Liver (tissue), 9 donors: Measurements from ENCODE around the gene CPNE5. TPM values are rescaled to one million over a fixed set of nuclear protein-coding genes. Genes with fewer than 3 reads are reported as not detected.

Source experiments
- DNase-seq: peaks from one replicate; pipeline ENCODE4 v3.0.0-alpha.2; 2017; ENCODE audit warnings: low spot score
- H3K27ac ChIP-seq, 2 donors: one replicate each; pipeline ENCODE4 v1.7.0; 2013; ENCODE audit warnings: inconsistent platforms in 2 of 2, low read length in 2 of 2, control low read depth in 1 of 2, low read depth in 1 of 2, mild to moderate bottlenecking in 1 of 2
- H3K27me3 ChIP-seq, 4 donors: one replicate each; pipeline versions ENCODE4 v1.6.1 to v1.7.0; 2013; ENCODE audit warnings: low read length in 3 of 4, inconsistent platforms in 1 of 4, mild to moderate bottlenecking in 1 of 4, moderate library complexity in 1 of 4; ENCODE audit not compliant: control insufficient read depth in 4 of 4, insufficient read depth in 4 of 4
- H3K36me3 ChIP-seq, 4 donors: one replicate each; pipeline versions ENCODE4 v1.6.1 to v1.7.0; 2013; ENCODE audit warnings: low read length in 3 of 4, mild to moderate bottlenecking in 3 of 4, low read depth in 1 of 4, moderate library complexity in 1 of 4; ENCODE audit not compliant: control insufficient read depth in 4 of 4, insufficient read depth in 3 of 4
- H3K4me1 ChIP-seq, 4 donors: one replicate each; pipeline versions ENCODE4 v1.6.1 to v1.7.0; 2013; ENCODE audit warnings: low read length in 3 of 4, mild to moderate bottlenecking in 3 of 4, moderate library complexity in 1 of 4; ENCODE audit not compliant: control insufficient read depth in 4 of 4, insufficient read depth in 4 of 4
- H3K4me3 ChIP-seq, 3 donors: one replicate each; pipeline versions ENCODE4 v1.6.1 to v1.7.0; 2013; ENCODE audit warnings: low read length in 3 of 3, control low read depth in 1 of 3, low read depth in 1 of 3, mild to moderate bottlenecking in 1 of 3
- H3K9ac ChIP-seq, 2 donors: one replicate each; pipeline ENCODE4 v1.7.0; 2013; ENCODE audit warnings: low read length in 2 of 2, mild to moderate bottlenecking in 2 of 2, moderate library complexity in 2 of 2, control low read depth in 1 of 2, low read depth in 1 of 2
- H3K9me3 ChIP-seq, 4 donors: one replicate each; pipeline versions ENCODE4 v1.6.1 to v1.7.0; 2013; ENCODE audit warnings: low read length in 3 of 4; ENCODE audit not compliant: control insufficient read depth in 4 of 4
- ATF3 ChIP-seq: IDR thresholded peaks from 2 replicates; pipeline ENCODE4 v1.6.1; 2016; ENCODE audit warnings: antibody characterized with exemption
- CTCF ChIP-seq: fragments of 150-350 bp; IDR thresholded peaks from 2 replicates; pipeline ENCODE4 v1.5.1; 2017; ENCODE audit warnings: improper control_type of control experiment, low read depth, low read length; ENCODE audit not compliant: missing input control
- EGR1 ChIP-seq, 2 donors: IDR thresholded peaks; 2 replicates each; pipeline ENCODE4 v1.6.1; 2016 to 2018; ENCODE audit warnings: antibody characterized with exemption in 2 of 2, low read depth in 2 of 2
- FOXA1 ChIP-seq: IDR thresholded peaks from 2 replicates; pipeline ENCODE4 v1.6.1; 2016; ENCODE audit warnings: antibody characterized with exemption
- FOXA2 ChIP-seq: IDR thresholded peaks from 2 replicates; pipeline ENCODE4 v1.6.1; 2016; ENCODE audit warnings: antibody characterized with exemption
- GABPA ChIP-seq, 2 donors: IDR thresholded peaks in 1 of 2; conservative IDR thresholded peaks in 1 of 2; 2 replicates each; pipeline ENCODE4 v1.6.1; 2016; ENCODE audit warnings: antibody characterized with exemption in 2 of 2, mild to moderate bottlenecking in 1 of 2, moderate library complexity in 1 of 2
- HNF4A ChIP-seq, 2 donors: conservative IDR thresholded peaks; 2 replicates each; pipeline ENCODE4 v1.6.1; 2016; ENCODE audit warnings: antibody characterized with exemption in 2 of 2, mild to moderate bottlenecking in 2 of 2
- HNF4G ChIP-seq: IDR thresholded peaks from 2 replicates; pipeline ENCODE4 v1.6.1; 2016; ENCODE audit warnings: antibody characterized with exemption
- JUND ChIP-seq, 2 donors: IDR thresholded peaks; 2 replicates each; pipeline ENCODE4 v1.6.1; 2016; ENCODE audit warnings: antibody characterized with exemption in 2 of 2
- MAX ChIP-seq: IDR thresholded peaks from 2 replicates; pipeline ENCODE4 v1.6.1; 2016; ENCODE audit warnings: antibody characterized with exemption
- RAD21 ChIP-seq, 2 donors: IDR thresholded peaks; 2 replicates each; pipeline ENCODE4 v1.6.1; 2016; ENCODE audit warnings: antibody characterized with exemption in 2 of 2, mild to moderate bottlenecking in 2 of 2
- REST ChIP-seq: IDR thresholded peaks from 2 replicates; pipeline ENCODE4 v1.6.1; 2016; ENCODE audit warnings: antibody characterized with exemption, mild to moderate bottlenecking
- RXRA ChIP-seq, 2 donors: IDR thresholded peaks; 2 replicates each; pipeline ENCODE4 v1.6.1; 2017 to 2018; ENCODE audit warnings: antibody characterized with exemption in 2 of 2, mild to moderate bottlenecking in 1 of 2
- SP1 ChIP-seq: IDR thresholded peaks from 2 replicates; pipeline ENCODE4 v1.6.1; 2018; ENCODE audit warnings: antibody characterized with exemption, mild to moderate bottlenecking
- TAF1 ChIP-seq: conservative IDR thresholded peaks from 2 replicates; pipeline ENCODE4 v1.6.1; 2016; ENCODE audit warnings: antibody characterized with exemption, mild to moderate bottlenecking
- YY1 ChIP-seq: IDR thresholded peaks from 2 replicates; pipeline ENCODE4 v1.6.1; 2016; ENCODE audit warnings: antibody characterized with exemption, mild to moderate bottlenecking
- ZBTB33 ChIP-seq: IDR thresholded peaks from 2 replicates; pipeline ENCODE4 v1.6.1; 2016; ENCODE audit warnings: antibody characterized with exemption
- WGBS: extraction: QIAGEN DNeasy Blood & Tissue Kit; methylation state at CpG from one replicate; pipeline ENCODE4 v1.1.7; 2013; 5-methylcytosine and 5-hydroxymethylcytosine counted together
- polyA plus RNA-seq, 2 donors: library from polyadenylated mRNA; stranded (reverse) in 1 of 2; unstranded in 1 of 2; fragments of 200-250 nt in 1 of 2; fragments of >200 nt in 1 of 2; fragmentation: Nextera tagmentation in 1 of 2; extraction: Ambion mirVana in 1 of 2; gene quantifications; one replicate each; pipeline versions ENCODE4 v1.2.1 to v1.2.3, GENCODE V29; 2013 to 2015
- total RNA-seq, 2 donors: library from RNA; depleted of rRNA; stranded (reverse); fragments of >200 nt; gene quantifications; one replicate each; pipeline ENCODE4 v1.2.3, GENCODE V29; 2014
- donor health status: healthy.
- donor health status: healthy.
- donor health status: healthy.
- donor health status: healthy.
- donor health status: healthy.

CPNE5 gene
- total and polyA plus RNA-seq, 4 donors = 0.24 to 1.1 (median 0.44) TPM

- 93% methylated on average over 3 of the region's 3 CpGs for WGBS
- Histone ChIP-seq H3K9me3 (no peaks in the 10 kb centered on the region), H3K4me1 (peaks cover 6 to 19% (median 11%) of the 10 kb centered on the region in 4 donors), H3K36me3 (no peaks in the 10 kb centered on the region), H3K9ac (no peak overlapping the region), H3K27ac (no peak overlapping the region), H3K27me3 (peaks cover 0 to 6% (median 2%) of the 10 kb centered on the region in 4 donors), H3K4me3 (no peak overlapping the region)
- TF ChIP-seq EGR1 (IDR thresholded peaks at IDR 0.05; ENCODE audit: low read depth in 2 of 2) (no peak), HNF4G (no peak), REST (no peak), HNF4A (conservative IDR thresholded peaks at IDR 0.05) (no peak), FOXA2 (no peak), GABPA (IDR thresholded peaks at IDR 0.05 in 1 of 2, conservative IDR thresholded peaks at IDR 0.05 in 1 of 2) (no peak), YY1 (no peak), ZBTB33 (no peak), MAX (no peak), ATF3 (no peak), CTCF (no peak), RXRA (IDR thresholded peaks at IDR 0.05) (no peak), SP1 (no peak), FOXA1 (no peak), RAD21 (IDR thresholded peaks at IDR 0.05) (no peak), TAF1 (no peak), JUND (IDR thresholded peaks at IDR 0.05) (no peak)
- DNase-seq = no peak
These were observed 2.9 kb downstream of the CPNE5 start for GRCh38 chr6:36836111-36837021.
